Measurements from ENCODE around the gene TMEM205.

DNA sequence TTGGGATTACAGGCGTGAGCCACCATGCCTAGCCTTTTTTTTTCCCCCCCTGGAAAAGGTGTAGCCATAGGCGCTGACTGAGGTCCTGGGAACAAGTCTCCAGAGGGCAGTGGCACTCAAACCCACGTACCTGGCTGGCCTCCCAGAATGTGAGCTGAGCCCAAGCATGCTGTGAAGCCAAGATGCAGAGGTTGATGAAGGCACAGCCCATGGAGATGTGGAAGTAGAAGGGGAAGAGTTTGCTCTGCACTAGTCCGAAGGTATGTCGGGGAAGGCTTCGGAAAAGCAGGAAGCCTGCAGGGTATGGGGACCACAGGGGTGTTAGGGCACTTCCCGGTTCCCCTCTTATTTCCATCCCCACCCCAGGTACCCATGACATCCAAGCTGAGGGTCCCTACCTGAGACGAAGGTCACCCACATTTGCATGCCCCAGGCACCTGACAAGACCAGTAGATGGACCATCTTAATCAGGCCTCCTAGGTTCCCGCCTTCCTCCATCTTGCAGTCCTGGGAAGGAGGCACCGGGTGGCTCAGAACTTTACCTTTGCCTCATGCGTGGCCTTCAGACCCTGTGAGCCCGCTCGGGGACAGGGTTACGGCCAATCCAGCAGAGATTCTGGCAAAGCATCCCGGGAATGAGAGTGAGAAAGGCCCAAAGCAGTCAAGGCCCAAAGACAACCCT, 805 bp downstream of the TMEM205 start:
- no peak for TF ChIP-seq EZH2phosphoT487 (IDR thresholded peaks at IDR 0.05; ENCODE audit: borderline replicate concordance)
- TF ChIP-seq CTCF (conservative IDR thresholded peaks at IDR 0.05; ENCODE audit: low read length): no peak
